HG02981 (cell line): ENCODE measurements around the gene AAMP.
"Not testable (repeated sequence)": the region's sequence is repeated elsewhere in the genome, so short reads cannot be mapped to it uniquely, and the experiment has no call there.

Experiments
- ATAC-seq: cut with Tn5 transposase; IDR thresholded peaks from one replicate; pipeline ENCODE4 v1.9.1; 2021; ENCODE audit warnings: mild to moderate bottlenecking, moderate library complexity; ENCODE audit not compliant: unreplicated experiment

The AAMP gene

GRCh38 chr2:218275371-218276072, 5.6 kb upstream of the AAMP start:
- no peak for ATAC-seq

- ATAC-seq = no peak
Observed at GRCh38 chr2:218274586-218274985, 4.6 kb upstream of the AAMP start.

GRCh38 chr2:218273908-218274249, 3.9 kb upstream of the AAMP start:
- no peak for ATAC-seq

- ATAC-seq = not testable (repeated sequence)
Observed at GRCh38 chr2:218273214-218273907, 3.4 kb upstream of the AAMP start.

- ATAC-seq = no peak
Observed at GRCh38 chr2:218272531-218273212, 2.7 kb upstream of the AAMP start.

GRCh38 chr2:218271865-218272530, 2.1 kb upstream of the AAMP start:
- ATAC-seq = no peak

GRCh38 chr2:218271487-218271797, 1.5 kb upstream of the AAMP start:
- ATAC-seq = no peak

- no peak for ATAC-seq
Observed at GRCh38 chr2:218270721-218271486, 967 bp upstream of the AAMP start.

- ATAC-seq = no peak
Observed at GRCh38 chr2:218267259-218267658, 2.7 kb downstream of the AAMP start.

GRCh38 chr2:218266316-218266979, 3.5 kb downstream of the AAMP start:
- ATAC-seq = no peak

- no peak for ATAC-seq
Observed at GRCh38 chr2:218265626-218266025, 4.3 kb downstream of the AAMP start.

- no peak for ATAC-seq
Observed at GRCh38 chr2:218264773-218265561, 5.0 kb downstream of the AAMP start.

- ATAC-seq = no peak
Observed at GRCh38 chr2:218263817-218264641, 5.9 kb downstream of the AAMP start.

GRCh38 chr2:218262631-218263586, 7.0 kb downstream of the AAMP start:
- ATAC-seq = no peak

- ATAC-seq = no peak
Observed at GRCh38 chr2:218262237-218262600, 7.7 kb downstream of the AAMP start.

- no peak for ATAC-seq
Observed at GRCh38 chr2:218261423-218262236, 8.3 kb downstream of the AAMP start.
